Stimulated activated CD8-positive, alpha-beta memory T cell treated with anti-CD3 and anti-CD28 coated beads, Interleukin-7, amount 100 ng/mL, for 24 hours (primary cell): ENCODE measurements around the gene ITPR2.
"Not testable (repeated sequence)": the region's sequence is repeated elsewhere in the genome, so short reads cannot be mapped to it uniquely, and the experiment has no call there.

Experiments
- DNase-seq: peaks from one replicate; pipeline ENCODE4 v3.0.0-alpha.2; 2020; ENCODE audit warnings: low read depth

The ITPR2 gene

DNA sequence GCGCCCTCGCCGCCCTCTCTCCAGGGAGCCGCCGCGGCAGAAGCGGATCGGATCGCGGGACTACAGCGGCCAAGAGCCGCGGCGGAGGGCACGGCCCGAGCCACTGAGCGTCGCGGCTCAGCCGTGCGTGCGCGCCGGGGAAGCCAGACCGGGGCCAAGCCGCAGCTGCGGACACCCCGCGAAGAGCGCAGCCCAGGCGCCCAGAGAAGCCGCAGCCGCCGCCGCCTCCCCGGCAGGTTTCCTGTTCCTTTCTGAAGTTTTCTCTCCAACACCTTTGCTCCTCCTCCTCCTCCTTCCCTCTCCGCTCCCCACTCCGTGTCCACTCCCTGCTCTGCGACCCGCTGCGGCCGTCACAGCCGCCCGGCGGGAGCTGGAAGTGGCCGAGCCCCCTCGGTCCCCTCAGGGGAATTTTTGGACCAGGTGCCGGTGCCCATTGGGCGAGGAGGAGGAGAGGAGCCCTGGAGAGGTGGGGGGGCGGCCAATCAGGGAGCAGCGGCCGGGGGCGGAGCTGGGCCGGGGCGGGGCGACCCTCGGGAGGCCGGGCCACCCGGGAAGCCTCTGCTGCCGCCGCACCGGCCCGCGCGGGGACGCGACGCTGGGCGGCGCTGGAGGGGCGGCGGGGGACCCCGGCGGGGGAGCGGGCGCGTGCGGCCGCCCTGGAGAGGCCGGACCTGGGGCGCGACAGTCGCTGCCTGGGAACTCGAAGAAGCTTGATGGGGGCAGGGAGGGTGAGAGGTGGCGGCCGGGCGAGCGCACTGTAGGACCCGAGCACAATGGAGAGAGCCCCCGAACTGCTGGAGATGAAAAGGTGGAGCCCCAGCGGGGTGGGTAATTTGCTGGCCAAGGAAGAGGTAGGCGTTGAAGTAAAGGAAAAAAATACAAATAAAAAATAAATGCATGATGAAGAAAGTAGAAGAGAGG, at the start of gene ITPR2:
ITPR2 (minus strand) TSS at position 373 of the 921 bp plus-strand sequence. CDS start 413 bp downstream, outside the sequence.
- peak; percentile 88 for DNase-seq

GRCh38 chr12:26880625-26881024, 47.6 kb upstream of the ITPR2 start:
- DNase-seq, result no peak

GRCh38 chr12:26878661-26879119, 45.7 kb upstream of the ITPR2 start:
- no peak for DNase-seq

GRCh38 chr12:26874501-26875296, 41.7 kb upstream of the ITPR2 start:
- no peak for DNase-seq

- no peak for DNase-seq
Observed at GRCh38 chr12:26872625-26873024, 39.6 kb upstream of the ITPR2 start.

- no peak for DNase-seq
Observed at GRCh38 chr12:26871985-26872384, 39.0 kb upstream of the ITPR2 start.

DNA sequence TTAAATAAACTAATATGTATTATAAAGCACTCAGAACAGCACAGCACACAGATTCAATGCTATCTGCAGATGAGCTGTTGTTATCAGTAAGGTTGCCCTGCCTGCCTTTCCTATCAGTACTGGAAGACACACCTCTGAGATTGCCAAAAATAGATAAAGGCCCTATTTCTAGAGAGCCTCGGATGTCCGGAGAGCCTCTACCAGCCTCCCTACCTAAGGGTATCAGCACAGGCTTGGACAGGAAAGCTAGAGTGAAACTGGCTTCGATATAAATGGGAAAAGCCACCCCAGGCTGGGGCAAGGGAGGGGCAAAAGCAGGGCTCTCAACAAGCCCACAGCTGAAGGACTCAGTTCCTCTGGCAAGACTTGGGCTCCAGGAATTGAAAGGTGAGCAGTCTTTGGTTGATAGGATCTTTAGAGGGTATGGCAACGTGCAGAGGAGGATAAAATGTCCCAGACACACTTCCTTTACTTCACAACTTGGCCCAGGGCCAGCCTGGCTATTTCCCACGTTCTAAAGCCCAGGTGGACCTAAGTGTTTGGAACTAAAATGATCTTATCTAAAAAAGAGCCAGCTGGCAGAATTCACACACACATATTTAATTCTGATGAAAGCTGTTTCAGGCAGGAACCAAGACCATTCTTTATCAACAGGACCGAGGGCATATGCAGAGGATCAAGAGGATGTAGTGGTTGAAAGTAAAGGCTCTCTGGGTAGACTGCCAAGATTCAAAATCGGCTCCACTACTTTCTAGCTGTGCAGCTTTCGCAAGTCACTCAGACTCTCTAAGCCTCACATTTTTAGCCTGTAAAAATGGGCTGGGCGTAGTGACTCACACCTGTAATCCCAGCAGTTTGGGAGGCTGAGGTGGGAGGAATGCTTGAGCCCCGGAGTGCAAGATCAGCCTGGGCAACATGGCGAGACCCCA, 37.8 kb upstream of the ITPR2 start:
- DNase-seq, result no peak

- no peak for DNase-seq
Observed at GRCh38 chr12:26869908-26870459, 37.0 kb upstream of the ITPR2 start.

DNA sequence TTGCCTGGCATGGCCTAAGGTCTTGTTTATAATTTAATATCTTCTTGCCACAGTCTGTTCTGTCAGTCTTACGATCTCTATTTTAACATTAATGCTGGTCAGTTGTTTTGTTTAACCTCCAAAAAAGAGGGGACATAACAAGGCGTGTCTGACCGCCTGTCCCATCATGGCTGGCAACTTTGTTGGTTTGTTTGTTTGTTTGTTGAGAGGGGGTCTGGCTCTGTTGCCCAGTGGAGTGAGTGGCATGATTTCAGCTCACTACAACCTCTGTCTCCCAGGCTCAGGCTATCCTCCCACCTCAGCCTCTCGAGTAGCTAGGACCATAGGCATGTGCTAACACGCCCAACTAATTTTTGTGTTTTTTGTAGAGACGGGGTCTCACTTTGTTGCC, 36.1 kb upstream of the ITPR2 start:
- no peak for DNase-seq

DNA sequence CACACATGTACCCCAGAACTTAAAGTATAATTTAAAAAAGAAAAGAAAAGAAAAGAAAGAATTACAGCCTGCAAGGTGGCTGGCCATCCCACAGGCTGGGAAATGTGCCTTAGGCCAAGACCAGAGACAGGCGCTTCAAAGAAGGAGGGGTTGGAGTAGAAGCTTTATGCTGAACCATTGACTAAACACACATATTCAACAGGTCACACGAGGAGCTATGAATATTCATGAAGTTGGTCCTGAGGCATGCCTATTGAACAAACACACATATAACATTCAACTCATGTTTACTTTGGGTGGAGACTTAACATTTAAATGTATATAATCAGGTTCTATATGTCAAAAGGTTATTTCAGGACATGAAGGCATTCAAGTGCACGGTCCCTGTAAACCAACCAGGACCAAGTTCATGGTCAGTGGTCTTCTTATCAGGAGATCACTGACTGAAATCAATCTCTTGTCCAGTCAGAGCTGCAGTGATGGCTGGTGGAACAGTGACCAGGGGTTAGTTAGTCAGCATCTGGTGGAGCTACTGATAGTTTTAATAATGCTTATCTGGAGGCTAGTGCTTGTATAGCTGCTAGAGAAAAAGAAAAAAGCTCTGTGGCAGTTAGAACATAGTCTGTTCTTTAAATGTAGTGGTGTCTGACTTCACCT, 35.6 kb upstream of the ITPR2 start:
- DNase-seq, result no peak

DNA sequence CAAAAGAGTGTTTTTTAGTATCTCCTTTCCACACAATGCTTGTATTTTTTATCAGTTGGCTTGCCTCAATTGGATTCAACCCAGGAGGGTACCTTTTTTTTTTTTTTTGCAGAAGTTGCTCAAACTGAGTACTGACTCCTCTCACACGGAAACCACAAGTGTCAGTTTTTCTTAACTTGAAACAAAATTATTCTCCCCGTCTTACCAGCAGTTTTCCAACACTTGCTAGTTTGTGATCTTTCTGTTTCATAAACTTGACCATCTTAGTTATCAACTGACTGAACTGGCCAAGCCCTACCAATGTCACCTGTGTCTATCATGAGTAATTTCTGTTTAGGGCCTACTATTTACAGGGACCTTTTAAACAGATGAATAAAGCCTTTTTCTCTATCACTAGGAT, 34.1 kb upstream of the ITPR2 start:
- no peak for DNase-seq

GRCh38 chr12:26863515-26863914, 30.5 kb upstream of the ITPR2 start:
- DNase-seq, result no peak

- not testable (repeated sequence) for DNase-seq
Observed at GRCh38 chr12:26862787-26863186, 29.8 kb upstream of the ITPR2 start.

- no peak for DNase-seq
Observed at GRCh38 chr12:26861690-26862089, 28.7 kb upstream of the ITPR2 start.

DNA sequence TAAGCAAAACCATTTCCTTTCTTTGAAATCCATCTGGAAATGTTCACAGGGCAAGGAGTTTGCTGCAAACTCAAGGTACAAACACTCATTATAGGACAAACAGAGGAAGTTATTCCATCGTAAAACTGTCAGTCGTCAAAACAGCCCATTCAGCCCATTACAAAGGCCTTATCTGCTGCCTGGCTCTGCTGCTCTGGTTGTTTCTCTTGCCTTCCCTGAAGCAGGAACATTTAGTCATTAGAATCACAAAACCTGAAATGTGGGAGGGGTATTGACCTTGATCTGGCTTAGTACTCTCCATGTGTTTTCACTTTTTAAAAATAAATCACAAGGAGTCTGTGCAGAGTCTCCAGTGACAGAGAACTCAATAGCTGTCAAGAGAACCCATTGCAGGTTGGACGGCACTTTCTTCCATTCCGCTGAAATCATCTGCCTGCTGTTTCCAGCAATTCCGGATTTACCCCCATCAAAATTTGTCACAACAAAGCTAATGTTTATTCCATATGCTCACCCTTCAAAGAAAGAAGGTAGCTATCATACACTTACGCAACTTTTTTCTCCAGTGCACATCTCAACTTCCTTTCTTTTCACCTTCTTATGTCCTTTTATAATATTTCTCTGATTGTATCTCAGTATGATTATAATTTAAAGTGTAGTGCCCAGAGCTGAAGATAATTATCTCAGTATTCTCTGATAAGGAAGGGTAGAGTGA, 24.6 kb upstream of the ITPR2 start:
- DNase-seq, result no peak

GRCh38 chr12:26855337-26855736, 22.3 kb upstream of the ITPR2 start:
- DNase-seq, result no peak

GRCh38 chr12:26854031-26854390, 21.0 kb upstream of the ITPR2 start:
- DNase-seq, result no peak

DNA sequence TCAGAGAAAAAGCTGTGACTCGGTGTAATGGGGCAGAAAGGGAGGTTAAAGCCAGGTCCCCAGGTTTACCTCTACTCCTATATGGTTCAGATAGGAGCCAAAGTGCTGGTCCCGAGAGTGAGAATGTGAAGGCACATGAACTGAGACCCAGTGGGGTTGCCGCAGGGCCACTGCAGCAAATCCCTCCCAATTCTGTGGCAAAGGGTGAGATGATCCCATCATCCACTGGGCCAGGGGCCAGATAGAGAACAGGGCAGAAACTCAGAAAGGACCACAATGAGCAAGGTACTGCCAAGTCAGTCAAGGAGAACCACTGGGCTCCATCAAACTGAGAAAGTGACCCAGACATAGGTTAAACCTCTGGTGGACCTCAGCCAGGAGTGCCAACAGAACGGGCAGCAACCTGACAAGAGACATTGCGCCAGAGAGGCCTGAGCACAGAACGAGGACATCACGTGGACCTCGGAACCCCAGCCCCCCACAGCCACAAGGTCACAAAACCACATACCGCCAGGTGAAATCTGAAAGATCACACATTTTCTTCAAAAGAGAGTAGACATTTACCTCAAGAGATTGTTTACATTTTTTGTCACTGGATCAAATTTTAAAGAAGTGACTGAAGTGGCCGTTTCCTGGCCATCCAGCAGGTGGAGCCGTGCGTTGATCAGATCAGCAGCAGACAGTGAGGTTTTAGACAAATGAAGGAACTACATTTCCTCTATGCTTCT, 20.5 kb upstream of the ITPR2 start:
- DNase-seq, result peak; percentile 37

DNA sequence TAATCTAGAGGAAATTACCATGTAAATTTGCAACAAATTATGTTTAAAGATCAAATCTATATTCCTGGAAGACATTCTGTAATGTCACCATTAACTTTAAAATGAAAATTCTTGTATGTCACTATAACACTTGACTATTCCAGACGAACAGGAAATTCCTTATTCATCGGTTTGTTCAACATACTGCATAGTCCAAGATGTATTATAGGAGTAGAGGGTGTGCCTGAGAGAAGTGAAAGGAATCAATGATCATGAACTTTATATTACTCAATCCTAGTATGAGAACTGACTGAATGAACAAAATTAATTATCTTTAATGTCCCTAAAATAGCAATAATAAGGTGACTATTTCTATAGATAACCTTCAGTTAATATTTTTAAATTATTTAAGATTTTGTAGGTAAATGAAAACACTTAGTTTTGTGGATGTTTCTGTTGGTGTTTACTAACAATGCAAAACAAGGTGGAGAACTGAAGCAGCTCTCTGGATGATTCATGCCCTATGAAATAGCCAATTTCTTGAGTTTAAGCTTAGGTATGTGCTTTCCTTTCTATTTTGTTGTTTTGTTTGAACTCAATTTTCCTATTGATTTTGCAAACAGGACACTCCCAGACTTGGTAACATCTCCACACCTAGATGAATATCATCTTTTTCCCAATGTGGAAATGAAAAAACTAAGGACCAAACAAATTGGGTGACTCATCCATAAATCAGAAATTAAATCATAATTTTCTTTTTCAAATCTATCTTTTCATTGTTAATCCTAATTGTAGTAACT, 18.2 kb upstream of the ITPR2 start:
- no peak for DNase-seq
